ENCODE measurements around the gene P2RX7.
"Not testable (repeated sequence)": the region's sequence is repeated elsewhere in the genome, so short reads cannot be mapped to it uniquely, and the experiment has no call there.

P2RX7 gene

DNA sequence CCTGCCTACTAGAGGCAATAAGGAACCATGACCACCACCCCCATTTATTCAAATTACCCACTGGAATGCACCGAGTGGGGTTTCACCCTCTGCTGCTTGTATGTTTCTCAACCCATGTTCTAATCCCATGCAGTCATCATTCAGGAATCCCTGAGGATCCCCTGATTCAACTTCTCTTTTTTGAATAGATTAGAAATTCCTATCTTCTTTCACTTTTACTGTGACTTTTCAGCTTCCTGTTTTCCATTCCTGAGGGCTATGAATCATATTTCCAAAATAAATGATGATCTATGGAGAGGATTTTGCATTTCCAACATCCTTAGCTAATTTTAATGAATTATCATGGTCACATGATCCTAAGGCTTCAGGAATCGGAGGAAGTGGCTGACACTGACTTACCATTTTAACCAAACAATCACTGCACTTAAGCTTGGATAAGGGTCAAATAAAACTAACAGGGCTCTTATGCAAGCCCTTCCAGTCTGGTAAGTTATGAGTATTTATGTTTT lies 57.9 kb downstream of the P2RX7 start:
- TF ChIP-seq, protein P1, sequence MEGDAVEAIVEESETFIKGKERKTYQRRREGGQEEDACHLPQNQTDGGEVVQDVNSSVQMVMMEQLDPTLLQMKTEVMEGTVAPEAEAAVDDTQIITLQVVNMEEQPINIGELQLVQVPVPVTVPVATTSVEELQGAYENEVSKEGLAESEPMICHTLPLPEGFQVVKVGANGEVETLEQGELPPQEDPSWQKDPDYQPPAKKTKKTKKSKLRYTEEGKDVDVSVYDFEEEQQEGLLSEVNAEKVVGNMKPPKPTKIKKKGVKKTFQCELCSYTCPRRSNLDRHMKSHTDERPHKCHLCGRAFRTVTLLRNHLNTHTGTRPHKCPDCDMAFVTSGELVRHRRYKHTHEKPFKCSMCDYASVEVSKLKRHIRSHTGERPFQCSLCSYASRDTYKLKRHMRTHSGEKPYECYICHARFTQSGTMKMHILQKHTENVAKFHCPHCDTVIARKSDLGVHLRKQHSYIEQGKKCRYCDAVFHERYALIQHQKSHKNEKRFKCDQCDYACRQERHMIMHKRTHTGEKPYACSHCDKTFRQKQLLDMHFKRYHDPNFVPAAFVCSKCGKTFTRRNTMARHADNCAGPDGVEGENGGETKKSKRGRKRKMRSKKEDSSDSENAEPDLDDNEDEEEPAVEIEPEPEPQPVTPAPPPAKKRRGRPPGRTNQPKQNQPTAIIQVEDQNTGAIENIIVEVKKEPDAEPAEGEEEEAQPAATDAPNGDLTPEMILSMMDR (IDR thresholded peaks at IDR 0.05; ENCODE audit: borderline replicate concordance, insufficient read depth, low read depth, low read length) = no peak

DNA sequence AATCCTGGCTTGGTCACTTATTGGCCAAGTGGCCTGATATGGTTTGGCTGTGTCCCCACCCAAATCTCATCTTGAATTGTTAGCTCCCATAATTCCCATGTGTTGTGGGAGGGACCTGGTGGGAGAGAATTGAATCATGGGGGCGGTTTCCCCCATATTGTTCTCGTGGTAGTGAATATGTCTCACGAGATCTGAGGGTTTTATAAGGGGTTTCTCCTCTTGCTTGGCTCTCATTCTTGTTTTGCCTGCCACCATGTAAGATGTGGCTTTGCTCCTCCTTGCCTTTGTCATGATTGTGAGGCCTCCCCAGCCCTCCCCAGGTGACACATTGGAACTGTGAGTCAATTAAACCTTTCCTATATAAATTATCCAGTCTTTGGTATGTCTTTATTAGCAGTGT lies 58.5 kb downstream of the P2RX7 start:
- TF ChIP-seq, protein P1 (IDR thresholded peaks at IDR 0.05; ENCODE audit: borderline replicate concordance, insufficient read depth, low read depth, low read length) = no peak
- no peak overlapping the region for H3K4me3 ChIP-seq (ENCODE audit: low read depth, low read length)

More for the DNA sequence above, 57.9 kb downstream of the P2RX7 start:
- H3K4me3 ChIP-seq (ENCODE audit: low read depth, low read length) = no peak overlapping the region

- no peak overlapping the region for H3K4me3 ChIP-seq (ENCODE audit: low read depth, low read length)
- TF ChIP-seq, protein P1 (IDR thresholded peaks at IDR 0.05; ENCODE audit: borderline replicate concordance, insufficient read depth, low read depth, low read length) = no peak
These were observed 64.2 kb downstream of the P2RX7 start for GRCh38 chr12:121196902-121197301.

- TF ChIP-seq, protein P1 (IDR thresholded peaks at IDR 0.05; ENCODE audit: borderline replicate concordance, insufficient read depth, low read depth, low read length) = no peak
- H3K4me3 ChIP-seq (ENCODE audit: low read depth, low read length) = no peak overlapping the region
These were observed 66.3 kb downstream of the P2RX7 start for GRCh38 chr12:121198949-121199348.

- H3K4me3 ChIP-seq (ENCODE audit: low read depth, low read length) = not testable (repeated sequence)
These were observed 68.5 kb downstream of the P2RX7 start for GRCh38 chr12:121201140-121201539.

GRCh38 chr12:121202407-121203355 lies 70.0 kb downstream of the P2RX7 start:
- TF ChIP-seq, protein P1 (IDR thresholded peaks at IDR 0.05; ENCODE audit: borderline replicate concordance, insufficient read depth, low read depth, low read length) = no peak
- no peak overlapping the region for H3K4me3 ChIP-seq (ENCODE audit: low read depth, low read length)

- no peak overlapping the region for H3K4me3 ChIP-seq (ENCODE audit: low read depth, low read length)
- TF ChIP-seq, protein P1 (IDR thresholded peaks at IDR 0.05; ENCODE audit: borderline replicate concordance, insufficient read depth, low read depth, low read length) = no peak
These were observed 70.8 kb downstream of the P2RX7 start for GRCh38 chr12:121203482-121203881.

All from GM12875 (cell line).